Suprapubic skin (tissue), 4 donors: Measurements from ENCODE around the gene ST3GAL5. TPM values are rescaled to one million over a fixed set of nuclear protein-coding genes. Genes with fewer than 3 reads are reported as not detected.
A peak's percentile ranks its signal among the peaks of the same experiment; 100 is the strongest.

Experiments used
- DNase-seq, 2 donors: peaks; one replicate each; pipeline ENCODE4 v3.0.0-alpha.2; 2019; ENCODE audit warnings: low spot score in 2 of 2
- H3K27ac ChIP-seq: fragments of 200-600 bp; sonication (generic); one replicate; pipeline ENCODE4 v1.5.1; 2019
- H3K27me3 ChIP-seq: fragments of 200-600 bp; sonication (generic); one replicate; pipeline ENCODE4 v1.5.1; 2019
- H3K36me3 ChIP-seq: fragments of 200-600 bp; sonication (generic); one replicate; pipeline ENCODE4 v1.5.1; 2019
- H3K4me1 ChIP-seq: fragments of 200-600 bp; sonication (generic); one replicate; pipeline ENCODE4 v1.5.1; 2019
- H3K4me3 ChIP-seq: fragments of 200-600 bp; sonication (generic); one replicate; pipeline ENCODE4 v1.5.1; 2019; ENCODE audit warnings: mild to moderate bottlenecking
- H3K9me3 ChIP-seq: fragments of 200-600 bp; sonication (generic); one replicate; pipeline ENCODE4 v1.5.1; 2019
- EP300 ChIP-seq: sonication (generic); formaldehyde crosslinking; IDR thresholded peaks from one replicate; pipeline ENCODE4 v1.6.1; 2017; ENCODE audit warnings: antibody characterized with exemption
- POLR2A ChIP-seq, 2 donors: fragments of 450-650 bp; IDR thresholded peaks; one replicate each; pipeline ENCODE4 v1.6.1; 2017; ENCODE audit warnings: antibody characterized with exemption in 2 of 2, mild to moderate bottlenecking in 2 of 2, moderate library complexity in 2 of 2
- POLR2AphosphoS5 ChIP-seq, 3 donors: sonication (generic); formaldehyde crosslinking; IDR thresholded peaks; one replicate each; pipeline ENCODE4 v1.6.1; 2017; ENCODE audit warnings: antibody characterized with exemption in 3 of 3
- WGBS: methylation state at CpG from one replicate; pipeline ENCODE4 v1.1.5; 2018; 5-methylcytosine and 5-hydroxymethylcytosine counted together
- total RNA-seq, 4 donors: library from RNA; depleted of rRNA; stranded (reverse); fragments of >200 nt; gene quantifications; one replicate each; pipeline ENCODE4 v1.1.0, GENCODE V29; 2016
- TF ChIP-seq, protein P1 (sequence below), 2 donors: fragments of 200-600 bp in 1 of 2; fragments of 450-650 bp in 1 of 2; sonication (generic) in 1 of 2; IDR thresholded peaks; one replicate each; pipeline ENCODE4 v1.5.1; 2016 to 2019; ENCODE audit warnings: antibody characterized with exemption in 2 of 2, mild to moderate bottlenecking in 1 of 2, moderate library complexity in 1 of 2

ST3GAL5 gene
- total RNA-seq, 4 donors from 2014 or later = 9.5 to 17.8 (median 14.8) TPM

DNA sequence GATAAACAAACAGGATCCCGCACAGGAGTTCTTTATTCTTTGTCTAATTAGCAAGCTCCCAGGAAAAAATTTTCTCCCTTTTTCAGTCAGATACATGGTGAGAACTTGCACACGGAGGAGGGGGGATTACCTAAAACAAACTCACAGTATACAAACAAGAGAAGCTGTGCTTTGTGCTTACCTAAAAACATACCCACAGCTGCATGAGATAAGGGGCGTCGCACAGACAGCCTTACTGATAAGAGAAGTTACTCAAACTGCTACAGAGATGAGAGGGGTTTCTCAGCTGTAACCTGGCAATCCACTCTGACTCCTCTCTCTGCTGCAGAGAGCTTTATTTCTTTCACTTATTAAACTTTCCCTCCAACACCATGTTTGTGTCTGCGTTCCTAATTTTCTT, 32.9 kb upstream of the ST3GAL5 start:
- Histone ChIP-seq H3K4me3 (no peak overlapping the region), H3K9me3 (no peaks in the 10 kb centered on the region), H3K36me3 (no peaks in the 10 kb centered on the region), H3K27me3 (no peaks in the 10 kb centered on the region), H3K4me1 (peaks cover 36% of the 10 kb centered on the region), H3K27ac (peak overlapping the region; percentile 51)
- no peak for DNase-seq
- TF ChIP-seq POLR2A (IDR thresholded peaks at IDR 0.05) (no peak), EP300 (no peak), POLR2AphosphoS5 (IDR thresholded peaks at IDR 0.05) (no peak)
- TF ChIP-seq, protein P1, sequence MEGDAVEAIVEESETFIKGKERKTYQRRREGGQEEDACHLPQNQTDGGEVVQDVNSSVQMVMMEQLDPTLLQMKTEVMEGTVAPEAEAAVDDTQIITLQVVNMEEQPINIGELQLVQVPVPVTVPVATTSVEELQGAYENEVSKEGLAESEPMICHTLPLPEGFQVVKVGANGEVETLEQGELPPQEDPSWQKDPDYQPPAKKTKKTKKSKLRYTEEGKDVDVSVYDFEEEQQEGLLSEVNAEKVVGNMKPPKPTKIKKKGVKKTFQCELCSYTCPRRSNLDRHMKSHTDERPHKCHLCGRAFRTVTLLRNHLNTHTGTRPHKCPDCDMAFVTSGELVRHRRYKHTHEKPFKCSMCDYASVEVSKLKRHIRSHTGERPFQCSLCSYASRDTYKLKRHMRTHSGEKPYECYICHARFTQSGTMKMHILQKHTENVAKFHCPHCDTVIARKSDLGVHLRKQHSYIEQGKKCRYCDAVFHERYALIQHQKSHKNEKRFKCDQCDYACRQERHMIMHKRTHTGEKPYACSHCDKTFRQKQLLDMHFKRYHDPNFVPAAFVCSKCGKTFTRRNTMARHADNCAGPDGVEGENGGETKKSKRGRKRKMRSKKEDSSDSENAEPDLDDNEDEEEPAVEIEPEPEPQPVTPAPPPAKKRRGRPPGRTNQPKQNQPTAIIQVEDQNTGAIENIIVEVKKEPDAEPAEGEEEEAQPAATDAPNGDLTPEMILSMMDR (IDR thresholded peaks at IDR 0.05) = no peak
- WGBS = 88% methylated on average over 5 of the region's 5 CpGs

DNA sequence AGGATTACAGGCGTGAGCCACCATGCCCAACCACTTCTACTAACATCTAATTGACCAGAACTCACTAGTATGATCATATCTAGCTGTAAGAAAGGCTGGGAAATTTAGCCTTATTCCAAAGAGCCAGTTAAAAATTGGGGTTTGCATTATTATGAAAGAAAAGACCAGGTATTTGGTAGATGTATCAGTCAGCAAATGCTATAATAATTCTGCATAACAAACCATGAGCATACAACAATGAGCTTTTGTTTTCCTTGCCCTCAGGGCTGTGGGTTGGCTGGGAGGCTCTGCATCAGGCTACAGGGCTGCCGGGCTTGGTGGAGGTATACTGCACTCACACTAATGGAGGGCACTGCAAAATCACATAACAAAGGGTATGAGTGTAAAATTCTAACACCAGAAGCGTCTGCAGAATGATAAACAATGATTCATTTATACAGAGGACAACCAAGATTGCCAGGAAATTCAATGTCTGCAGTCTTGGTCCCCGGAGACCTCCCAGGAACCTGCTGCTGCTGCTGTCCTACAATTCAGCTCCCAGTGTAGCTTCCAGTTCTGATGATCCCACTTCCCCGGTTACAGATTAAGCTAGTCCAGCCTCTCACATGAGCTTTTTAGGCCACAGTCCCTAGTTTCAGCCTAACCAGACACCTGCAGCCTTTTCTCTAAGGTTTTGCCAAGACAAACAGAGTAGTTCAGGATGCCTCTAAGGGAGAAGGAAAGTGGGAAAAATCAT, 32.2 kb upstream of the ST3GAL5 start:
- Histone ChIP-seq H3K27me3 (no peaks in the 10 kb centered on the region), H3K4me3 (no peak overlapping the region), H3K36me3 (no peaks in the 10 kb centered on the region), H3K4me1 (peaks cover 33% of the 10 kb centered on the region), H3K9me3 (no peaks in the 10 kb centered on the region), H3K27ac (peak overlapping the region; percentile 51)
- TF ChIP-seq, protein P1 (IDR thresholded peaks at IDR 0.05) = no peak
- TF ChIP-seq POLR2A (IDR thresholded peaks at IDR 0.05) (no peak), EP300 (no peak), POLR2AphosphoS5 (IDR thresholded peaks at IDR 0.05) (no peak)
- 61% methylated on average over 5 of the region's 5 CpGs for WGBS
- no peak for DNase-seq

DNA sequence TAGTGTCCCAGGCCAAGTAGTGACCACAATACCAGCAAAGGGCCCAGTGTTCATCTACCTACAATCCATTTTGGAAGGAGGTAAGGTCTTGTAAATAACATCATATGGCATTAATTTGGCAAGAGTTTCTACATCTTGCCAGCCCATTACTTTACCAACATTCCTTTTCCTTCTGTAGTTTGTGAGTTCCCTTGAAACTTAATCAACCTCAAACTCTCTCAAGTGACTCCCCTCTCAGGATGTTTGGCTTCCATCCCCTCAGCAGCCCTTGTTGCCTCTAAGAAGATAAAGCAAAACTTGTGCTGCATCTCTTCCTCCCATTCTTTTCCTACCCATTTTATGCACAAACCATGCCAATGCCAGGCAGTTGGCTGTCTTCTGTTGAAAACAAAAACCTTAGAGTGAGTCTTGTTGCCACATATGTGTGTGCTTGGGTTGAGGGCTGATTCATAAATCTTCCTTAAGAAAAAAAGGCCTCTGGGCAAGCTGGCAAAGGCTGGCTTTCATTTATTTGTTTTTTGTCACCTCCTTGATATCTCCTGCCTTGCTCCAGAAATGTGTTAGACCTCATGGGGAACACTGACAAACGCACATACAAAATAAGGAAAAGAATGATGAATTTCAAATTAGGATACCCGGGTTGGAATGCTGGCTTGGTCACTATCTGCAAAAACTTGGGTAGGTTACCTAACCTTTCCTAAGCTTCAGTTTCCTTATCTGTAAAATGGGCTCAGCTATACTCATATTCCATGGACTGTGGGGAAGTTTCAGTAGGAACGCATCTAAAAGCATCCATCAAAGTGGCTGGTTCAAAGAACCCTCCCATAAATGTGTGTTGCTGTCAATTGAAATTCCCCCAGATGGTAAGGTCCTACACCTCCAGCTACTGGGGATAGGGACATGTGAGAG, 29.4 kb upstream of the ST3GAL5 start:
- Histone ChIP-seq H3K27me3 (no peaks in the 10 kb centered on the region), H3K4me1 (peaks cover 19% of the 10 kb centered on the region), H3K36me3 (no peaks in the 10 kb centered on the region), H3K4me3 (no peak overlapping the region), H3K9me3 (no peaks in the 10 kb centered on the region), H3K27ac (no peak overlapping the region)
- WGBS = 77% methylated on average over 3 of the region's 3 CpGs
- DNase-seq = no peak
- TF ChIP-seq POLR2AphosphoS5 (IDR thresholded peaks at IDR 0.05) (no peak), POLR2A (IDR thresholded peaks at IDR 0.05) (no peak), EP300 (no peak)
- TF ChIP-seq, protein P1 (IDR thresholded peaks at IDR 0.05) = no peak

DNA sequence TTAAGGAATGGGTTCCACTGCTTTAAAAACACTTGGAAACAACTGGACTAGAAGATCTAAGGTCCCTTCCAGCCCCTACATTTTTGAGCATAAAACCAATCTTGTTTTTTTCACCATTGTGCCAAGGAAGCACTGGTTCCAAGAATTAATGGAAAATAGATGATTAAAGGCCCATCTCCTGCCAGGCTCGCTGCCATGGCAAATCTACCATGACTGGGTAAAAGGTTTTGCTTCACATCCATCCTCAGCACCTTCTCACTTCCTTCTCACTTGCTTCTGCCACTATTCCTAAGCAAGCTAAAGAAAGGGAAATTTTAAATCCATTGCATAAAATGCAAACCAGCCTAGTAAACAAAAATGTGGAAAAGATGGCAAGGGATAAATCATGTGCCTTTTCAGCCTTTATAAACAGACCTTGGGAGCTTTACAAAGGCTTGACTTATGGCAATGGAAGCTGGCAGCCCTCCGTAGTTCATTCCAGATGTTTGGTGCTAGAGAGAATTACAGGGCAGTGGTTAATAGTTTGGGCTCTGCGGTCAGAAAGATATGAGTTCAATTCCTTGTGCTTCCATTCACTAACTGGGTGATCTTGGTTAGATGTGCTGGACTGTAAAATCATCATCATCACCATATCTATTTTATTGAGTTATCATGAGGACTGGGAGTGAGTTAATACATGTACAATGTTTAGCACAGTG, 27.0 kb upstream of the ST3GAL5 start:
- Histone ChIP-seq H3K27me3 (no peaks in the 10 kb centered on the region), H3K36me3 (no peaks in the 10 kb centered on the region), H3K4me1 (peaks cover 23% of the 10 kb centered on the region), H3K9me3 (no peaks in the 10 kb centered on the region), H3K4me3 (no peak overlapping the region), H3K27ac (peak overlapping the region; percentile 27)
- WGBS = 61% methylated on average over 3 of the region's 3 CpGs
- TF ChIP-seq, protein P1 (IDR thresholded peaks at IDR 0.05) = no peak
- TF ChIP-seq POLR2AphosphoS5 (IDR thresholded peaks at IDR 0.05) (no peak), POLR2A (IDR thresholded peaks at IDR 0.05) (no peak), EP300 (no peak)
- DNase-seq = no peak
